LoVo (cell line): ENCODE data around the gene CDY2A.
"Not testable (repeated sequence)": the region's sequence is repeated elsewhere in the genome, so short reads cannot be mapped to it uniquely, and the experiment has no call there.

Source experiments
- DNase-seq: peaks from one replicate; pipeline ENCODE4 v3.0.0-alpha.2; 2016; ENCODE audit warnings: low spot score

CDY2A gene

GRCh38 chrY:18025487-18025886 is at the start of gene CDY2A:
CDY2A (plus strand) TSS chrY:18025787; CDS start chrY:18026115, 328 bp downstream.
- not testable (repeated sequence) for DNase-seq

GRCh38 chrY:17997586-17997985 is 28.0 kb upstream of the CDY2A start:
- not testable (repeated sequence) for DNase-seq

- DNase-seq, result not testable (repeated sequence)
Measured at GRCh38 chrY:17998266-17998665, 27.3 kb upstream of the CDY2A start.

GRCh38 chrY:18023897-18024296 is 1.7 kb upstream of the CDY2A start:
- DNase-seq, result not testable (repeated sequence)

GRCh38 chrY:18028845-18029244 is 3.3 kb downstream of the CDY2A start:
- not testable (repeated sequence) for DNase-seq

- DNase-seq, result not testable (repeated sequence)
Measured at GRCh38 chrY:18030178-18030577, 4.6 kb downstream of the CDY2A start.

GRCh38 chrY:18034100-18034814 is 8.7 kb downstream of the CDY2A start:
- not testable (repeated sequence) for DNase-seq

- not testable (repeated sequence) for DNase-seq
Measured at GRCh38 chrY:18034864-18035263, 9.3 kb downstream of the CDY2A start.

- DNase-seq, result not testable (repeated sequence)
Measured at GRCh38 chrY:18044990-18045389, 19.4 kb downstream of the CDY2A start.

GRCh38 chrY:18048149-18049040 is 22.8 kb downstream of the CDY2A start:
- DNase-seq, result not testable (repeated sequence)

GRCh38 chrY:18049061-18049460 is 23.5 kb downstream of the CDY2A start:
- not testable (repeated sequence) for DNase-seq

GRCh38 chrY:18056473-18056872 is 30.9 kb downstream of the CDY2A start:
- DNase-seq, result not testable (repeated sequence)

- not testable (repeated sequence) for DNase-seq
Measured at GRCh38 chrY:18073464-18073863, 47.9 kb downstream of the CDY2A start.
